ENCODE results near the gene TERF2IP. TPM values are rescaled to one million over a fixed set of nuclear protein-coding genes. Genes with fewer than 3 reads are reported as not detected.
A peak's percentile ranks its signal among the peaks of the same experiment; 100 is the strongest.

The TERF2IP gene
- total and polyA plus RNA-seq, 7 donors: 29.8 to 59.0 (median 56.0) TPM

- ATAC-seq (no peak), DNase-seq (no peak)
- 72 to 90% (median 89%) methylated on average over 4 of the region's 4 CpGs for WGBS, 3 donors
- H3K27me3 ChIP-seq (ENCODE audit: insufficient read depth in 3 of 3, low read length in 2 of 3): no peaks in the 10 kb centered on the region
- intact Hi-C loops (cut with DNase I): loop anchor here (5.0 kb wide), 2 partner anchors 38 to 153 kb away; no protein-coding TSS in a partner anchor
- peaks cover 17% of the 10 kb centered on the region for H3K4me1 ChIP-seq
- H3K27ac ChIP-seq: no peak overlapping the region
- TF ChIP-seq CTCF (IDR thresholded peaks at IDR 0.05): no peak
- peaks cover 29 to 61% of the 10 kb centered on the region in 2 donors for H3K36me3 ChIP-seq (ENCODE audit: insufficient read depth in 1 of 2, low read depth in 1 of 2)
- H3K9me3 ChIP-seq: no peaks in the 10 kb centered on the region
- no peak overlapping the region for H3K4me3 ChIP-seq
Observed at GRCh38 chr16:75624921-75625334, 22.6 kb upstream of the TERF2IP start.

GRCh38 chr16:75626806-75627205 is 20.8 kb upstream of the TERF2IP start:
- H3K27me3 ChIP-seq (ENCODE audit: insufficient read depth in 3 of 3, low read length in 2 of 3): no peaks in the 10 kb centered on the region
- no peaks in the 10 kb centered on the region for H3K9me3 ChIP-seq
- TF ChIP-seq CTCF (IDR thresholded peaks at IDR 0.05): no peak
- H3K27ac ChIP-seq: no peak overlapping the region
- no peak for ATAC-seq
- 73 to 89% (median 75%) methylated on average over 4 of the region's 4 CpGs for WGBS, 3 donors
- H3K36me3 ChIP-seq (ENCODE audit: insufficient read depth in 1 of 2, low read depth in 1 of 2): peaks cover 30 to 73% of the 10 kb centered on the region in 2 donors
- peaks cover 7% of the 10 kb centered on the region for H3K4me1 ChIP-seq
- DNase-seq: no peak
- intact Hi-C loops (cut with DNase I): no loop called here
- H3K4me3 ChIP-seq: no peak overlapping the region

GRCh38 chr16:75627851-75628250 is 19.7 kb upstream of the TERF2IP start:
- H3K27ac ChIP-seq: peak overlapping the region; percentile 8
- H3K4me3 ChIP-seq: no peak overlapping the region
- intact Hi-C loops (cut with DNase I): no loop called here
- ATAC-seq (no peak), DNase-seq (no peak)
- 48 to 51% (median 49%) methylated on average over 3 of the region's 3 CpGs for WGBS, 3 donors
- H3K9me3 ChIP-seq: no peaks in the 10 kb centered on the region
- H3K4me1 ChIP-seq: no peaks in the 10 kb centered on the region
- peaks cover 38 to 83% of the 10 kb centered on the region in 2 donors for H3K36me3 ChIP-seq (ENCODE audit: insufficient read depth in 1 of 2, low read depth in 1 of 2)
- H3K27me3 ChIP-seq (ENCODE audit: insufficient read depth in 3 of 3, low read length in 2 of 3): no peaks in the 10 kb centered on the region
- TF ChIP-seq CTCF (IDR thresholded peaks at IDR 0.05): no peak

GRCh38 chr16:75628351-75628750 is 19.2 kb upstream of the TERF2IP start:
- Histone ChIP-seq H3K4me1 (no peaks in the 10 kb centered on the region), H3K9me3 (no peaks in the 10 kb centered on the region), H3K27ac (no peak overlapping the region), H3K27me3 (ENCODE audit: insufficient read depth in 3 of 3, low read length in 2 of 3) (no peaks in the 10 kb centered on the region), H3K4me3 (no peak overlapping the region), H3K36me3 (ENCODE audit: insufficient read depth in 1 of 2, low read depth in 1 of 2) (peaks cover 38 to 88% of the 10 kb centered on the region in 2 donors)
- intact Hi-C loops (cut with DNase I): no loop called here
- ATAC-seq: no peak
- TF ChIP-seq CTCF (IDR thresholded peaks at IDR 0.05): no peak
- WGBS, 3 donors: 65 to 85% (median 67%) methylated on average over 4 of the region's 4 CpGs
- DNase-seq: no peak

- no peak overlapping the region for H3K27ac ChIP-seq
- 88 to 89% (median 89%) methylated on average over 10 of the region's 10 CpGs for WGBS, 3 donors
- no peak overlapping the region for H3K4me3 ChIP-seq
- no peak for TF ChIP-seq CTCF (IDR thresholded peaks at IDR 0.05)
- no peaks in the 10 kb centered on the region for H3K9me3 ChIP-seq
- intact Hi-C loops (cut with DNase I): no loop called here
- H3K36me3 ChIP-seq (ENCODE audit: insufficient read depth in 1 of 2, low read depth in 1 of 2): peaks cover 43 to 96% of the 10 kb centered on the region in 2 donors
- no peaks in the 10 kb centered on the region for H3K4me1 ChIP-seq
- DNase-seq (no peak), ATAC-seq (no peak)
- H3K27me3 ChIP-seq (ENCODE audit: insufficient read depth in 3 of 3, low read length in 2 of 3): no peaks in the 10 kb centered on the region
Observed at GRCh38 chr16:75629132-75629531, 18.4 kb upstream of the TERF2IP start.
